HS-5 (cell line): Measurements from ENCODE around the gene CHD9.
"Not testable (repeated sequence)": the region's sequence is repeated elsewhere in the genome, so short reads cannot be mapped to it uniquely, and the experiment has no call there.

Experiments
- DNase-seq: peaks from one replicate; pipeline ENCODE4 v3.0.0-alpha.2; 2012; ENCODE audit warnings: low read depth

CHD9 gene

DNA sequence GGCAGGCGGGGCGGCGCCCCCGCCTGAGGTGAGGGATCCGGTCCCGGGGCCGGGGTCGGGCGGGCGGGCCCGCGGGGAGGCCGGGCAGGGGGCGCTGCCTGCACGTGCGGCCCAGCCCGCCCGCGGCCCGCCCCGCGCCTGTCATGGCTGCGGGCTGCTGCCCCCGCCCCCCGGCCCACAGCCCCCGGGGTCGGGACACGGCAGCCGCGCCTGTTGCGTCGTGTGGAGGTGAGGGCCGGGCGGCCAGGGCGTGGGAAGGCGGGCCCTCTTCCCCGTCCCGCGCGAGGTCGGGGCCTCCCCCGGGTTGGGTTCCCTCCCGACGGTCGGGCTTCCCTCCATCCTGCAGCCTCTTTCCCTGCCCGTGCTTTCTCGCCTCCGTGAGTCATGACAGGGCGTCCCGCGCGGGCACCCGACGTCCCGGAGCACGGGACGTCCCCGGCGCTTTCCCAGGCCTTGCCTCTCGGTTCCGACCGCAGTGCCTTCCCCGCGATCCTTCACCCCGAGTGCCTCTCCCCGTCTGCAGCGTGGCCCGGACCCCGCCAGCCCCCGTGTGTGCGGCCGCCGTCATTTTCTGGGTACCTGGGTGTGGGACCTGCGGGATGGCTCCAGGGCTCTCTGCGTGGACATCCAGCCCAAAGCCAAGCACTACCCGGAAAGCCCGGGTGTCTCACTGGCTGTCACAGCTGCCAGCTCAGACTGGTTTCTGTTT lies 76.7 kb downstream of the CHD9 start:
- DNase-seq = peak; percentile 28

DNA sequence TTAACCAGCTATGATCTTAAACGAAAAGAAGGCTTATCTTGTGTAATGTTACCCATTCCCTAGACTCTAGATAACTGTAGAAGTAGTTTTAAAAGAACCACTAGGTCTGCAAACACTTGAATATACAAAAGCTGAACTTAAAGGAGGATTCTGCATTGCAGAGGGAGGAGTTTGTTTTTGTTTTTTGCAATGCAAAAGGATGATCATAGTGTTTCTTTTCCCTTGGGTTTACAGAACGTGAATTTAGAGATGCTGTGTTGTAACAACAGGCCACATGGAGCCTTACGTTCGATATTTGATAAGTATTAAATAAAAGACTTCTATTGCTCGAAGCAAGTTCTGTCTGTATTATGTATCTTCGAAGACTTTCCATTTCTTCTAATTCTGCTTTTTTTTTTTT lies 77.6 kb downstream of the CHD9 start:
- no peak for DNase-seq

DNA sequence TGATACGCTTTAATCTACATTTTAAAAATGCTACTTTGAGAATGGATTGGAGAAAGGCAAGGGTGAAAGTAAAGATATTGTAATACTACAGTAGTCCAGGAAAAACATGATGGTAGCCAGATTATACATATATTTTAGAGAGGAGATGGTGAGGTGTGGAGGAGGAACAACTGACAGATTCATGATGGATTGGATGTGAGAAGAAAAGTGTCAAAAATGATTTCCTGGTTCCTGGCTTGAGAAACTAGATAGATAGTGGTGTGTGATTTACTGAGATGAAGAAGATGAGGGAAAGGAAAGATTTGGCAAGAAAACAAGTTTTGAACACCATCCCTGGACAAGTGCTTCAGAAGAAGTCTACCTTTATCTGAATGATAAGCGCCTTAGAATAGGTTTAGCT lies 80.5 kb downstream of the CHD9 start:
- no peak for DNase-seq

DNA sequence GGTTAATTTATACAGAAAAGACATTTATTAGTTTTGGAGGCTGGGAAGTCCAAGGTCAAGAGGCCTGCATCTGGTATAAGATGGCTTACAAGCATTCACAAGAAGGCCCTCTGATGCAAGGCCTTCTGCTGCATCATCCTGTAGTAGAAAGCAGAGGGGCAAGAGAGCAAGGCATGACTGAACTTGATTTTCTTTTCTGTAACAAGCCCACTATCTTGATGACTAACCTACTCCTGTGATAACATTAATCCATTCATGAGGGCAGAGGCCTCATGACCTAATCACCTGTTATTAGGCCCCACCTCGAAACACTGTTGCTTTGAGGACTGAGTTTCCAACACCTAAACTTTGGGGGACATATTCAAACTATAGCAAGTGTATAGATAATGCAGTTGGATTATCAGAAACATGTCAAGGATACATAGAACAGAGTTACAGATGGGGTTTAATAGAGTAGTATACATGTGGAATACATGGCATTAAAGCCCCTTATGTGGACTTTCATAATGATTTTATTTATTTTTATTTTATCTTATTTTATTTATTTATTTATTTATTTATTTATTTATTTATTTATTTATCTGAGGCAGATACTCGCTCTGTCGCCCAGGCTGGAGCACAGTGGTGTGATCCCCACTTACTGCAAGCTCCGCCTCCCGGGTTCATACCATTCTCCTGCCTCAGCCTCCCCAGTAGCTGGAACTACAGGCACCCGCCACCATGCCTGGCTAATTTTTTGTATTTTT lies 88.2 kb downstream of the CHD9 start:
- DNase-seq = no peak

DNA sequence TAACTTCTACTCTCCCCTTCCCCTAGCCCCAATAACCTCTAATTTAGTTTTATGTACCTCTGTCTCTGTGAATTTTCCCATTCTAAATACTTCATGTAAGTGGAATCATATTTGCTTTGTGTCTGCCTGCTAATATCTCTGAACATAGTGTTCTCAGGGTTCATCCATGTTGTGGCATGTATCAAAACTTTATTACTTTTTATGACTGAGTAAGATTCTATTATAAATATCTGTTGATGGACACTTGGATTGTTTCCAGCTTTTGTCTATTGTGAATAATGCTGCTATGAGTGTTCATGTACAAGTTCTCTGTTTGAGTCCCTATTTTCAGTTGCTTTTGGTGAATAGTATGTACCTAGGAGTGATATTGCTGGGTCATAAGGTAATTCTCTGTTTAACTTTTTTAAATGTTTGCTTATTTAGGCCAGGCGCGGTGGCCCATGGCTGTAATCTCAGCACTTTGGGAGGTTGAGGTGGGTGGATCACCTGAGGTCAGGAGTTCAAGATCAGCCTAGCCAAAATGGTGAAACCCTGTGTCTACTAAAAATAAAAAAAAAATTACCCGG lies 92.8 kb downstream of the CHD9 start:
- no peak for DNase-seq

DNA sequence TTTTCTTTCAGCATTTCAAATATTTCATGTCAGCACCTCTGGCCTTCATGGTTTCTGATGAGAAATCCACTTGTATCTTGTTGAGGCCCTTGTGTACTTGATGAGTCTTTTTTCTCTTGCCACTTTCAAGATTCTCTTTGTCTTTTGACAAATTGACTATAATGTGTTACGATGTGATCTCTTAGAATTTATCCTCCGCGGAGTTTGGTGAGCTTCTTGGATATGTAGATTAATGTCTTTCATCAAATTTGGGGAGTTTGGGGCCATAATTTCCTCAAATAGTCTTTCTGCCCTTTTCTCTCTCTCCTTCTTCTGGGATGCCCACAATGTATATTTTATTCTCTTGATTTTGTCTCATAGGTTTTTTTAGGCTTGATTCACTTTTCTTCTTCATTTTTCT lies 96.0 kb downstream of the CHD9 start:
- no peak for DNase-seq

DNA sequence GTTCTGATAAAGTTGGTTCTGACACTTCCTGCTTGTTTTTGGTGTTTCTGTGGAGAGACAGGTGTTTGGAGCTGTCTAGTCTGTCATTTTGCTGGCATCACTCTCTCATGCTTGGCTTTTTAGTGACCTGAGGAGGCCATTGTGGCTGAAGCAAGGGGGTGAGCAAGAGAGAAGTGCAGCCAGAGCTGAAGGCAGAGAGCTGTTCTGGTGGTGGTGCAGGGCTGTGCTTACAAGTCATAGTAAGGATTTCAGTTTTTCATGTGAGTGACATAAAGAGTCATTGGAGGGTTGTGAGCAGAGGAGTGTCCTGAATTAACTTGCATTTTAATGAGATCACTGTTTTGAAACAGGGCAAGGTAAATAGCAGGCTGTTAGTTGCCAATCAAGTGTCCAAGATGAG lies 97.5 kb downstream of the CHD9 start:
- DNase-seq = no peak

DNA sequence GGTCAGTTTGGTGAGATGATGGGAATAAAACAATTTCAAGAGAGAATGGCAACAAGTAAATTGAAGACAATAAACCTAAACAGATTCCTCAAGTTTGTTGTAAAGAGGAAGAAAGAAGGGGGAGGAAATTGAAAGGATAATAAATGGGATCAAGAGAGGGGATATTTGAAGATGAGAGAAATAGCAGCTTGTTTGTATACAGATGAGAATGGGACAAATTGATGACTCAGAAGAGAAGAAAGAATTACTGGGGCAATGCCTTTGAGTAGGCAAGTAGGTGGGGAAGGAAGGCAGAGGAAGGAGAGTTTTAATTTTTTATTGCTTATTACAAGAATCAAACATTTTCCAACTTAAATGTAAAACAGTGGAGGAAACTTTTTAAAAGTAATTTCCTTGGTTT lies 98.3 kb downstream of the CHD9 start:
- no peak for DNase-seq

DNA sequence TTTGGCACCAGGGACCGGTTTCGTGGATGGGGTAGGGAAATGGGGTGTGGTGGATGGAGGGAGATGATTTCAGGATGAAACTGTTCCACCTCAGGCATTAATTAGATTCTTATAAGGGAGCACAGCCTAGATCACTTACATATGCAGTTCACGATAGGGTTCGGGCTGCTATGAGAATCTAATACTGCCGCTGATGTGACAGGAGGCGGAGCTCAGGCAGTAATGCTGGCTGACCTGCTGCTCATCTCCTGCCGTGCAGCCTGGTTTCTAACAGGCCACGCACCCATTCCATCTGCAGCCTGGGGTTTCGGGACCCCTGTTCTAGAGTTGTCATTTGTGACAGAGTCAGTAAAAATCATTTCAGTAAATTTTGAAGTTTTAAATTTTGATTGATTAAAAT lies 99.7 kb downstream of the CHD9 start:
- no peak for DNase-seq

DNA sequence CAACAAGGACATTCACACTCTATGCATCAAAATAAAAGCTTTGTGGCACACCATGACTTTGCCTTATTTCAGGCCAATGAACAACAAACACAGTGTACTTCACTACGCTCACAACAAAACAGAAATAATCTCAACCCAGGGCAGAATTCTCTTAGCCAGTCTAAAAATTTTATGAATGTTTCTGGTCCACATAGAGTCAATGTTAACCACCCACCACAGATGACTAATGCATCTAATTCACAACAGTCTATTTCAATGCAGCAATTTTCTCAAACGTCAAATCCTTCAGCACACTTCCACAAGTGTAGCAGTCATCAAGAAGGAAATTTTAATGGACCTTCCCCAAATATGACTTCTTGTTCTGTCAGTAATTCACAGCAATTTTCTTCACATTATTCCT lies 101.7 kb downstream of the CHD9 start:
- DNase-seq = no peak

DNA sequence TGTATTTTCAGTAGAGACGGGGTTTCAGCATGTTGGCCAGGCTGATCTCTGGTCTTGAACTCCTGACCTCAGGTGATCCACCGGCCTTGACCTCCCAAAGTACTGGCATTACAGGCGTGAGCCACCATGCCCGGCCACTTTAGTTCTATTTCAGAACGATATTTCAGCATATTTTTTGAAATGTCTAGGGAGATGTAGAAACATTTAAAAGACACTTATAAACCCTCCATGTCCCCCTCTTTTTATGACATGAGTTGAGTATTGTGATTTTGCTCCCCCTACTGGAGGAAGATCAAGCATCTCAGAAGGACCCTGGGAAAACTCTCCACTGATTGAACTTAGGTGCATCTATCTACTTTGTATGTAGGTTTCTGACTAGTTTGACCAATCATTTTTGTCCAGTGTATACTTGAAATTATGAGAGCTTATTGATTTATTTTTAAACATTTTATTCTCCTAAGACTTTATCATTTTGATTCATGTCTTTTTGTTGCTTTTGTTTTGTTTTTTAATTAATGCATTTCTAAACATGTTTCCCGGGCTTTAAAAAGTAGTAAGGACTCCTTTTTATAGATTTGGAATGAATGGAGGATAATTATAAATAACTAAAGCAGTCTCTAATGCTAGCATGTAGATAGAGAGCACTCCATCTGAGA lies 105.1 kb downstream of the CHD9 start:
- peak; percentile 14 for DNase-seq

DNA sequence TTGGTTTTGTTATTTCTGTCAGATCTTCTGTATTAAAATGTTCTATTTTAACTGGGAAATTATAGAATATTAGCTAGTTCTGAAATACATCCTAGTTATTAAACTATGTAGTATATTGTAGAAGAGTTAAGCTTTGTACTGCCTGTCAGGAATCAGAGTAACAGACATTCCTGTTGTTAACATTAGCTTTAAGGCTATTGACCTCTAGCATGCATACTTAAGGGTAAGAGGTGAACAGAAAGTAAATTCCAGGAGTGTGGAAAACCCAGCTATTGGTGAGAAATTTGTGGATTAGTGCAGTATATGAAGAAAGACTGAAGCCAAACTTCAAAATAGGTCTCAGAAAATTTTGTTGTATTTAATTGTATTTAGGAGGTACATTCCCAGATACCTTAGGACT lies 111.3 kb downstream of the CHD9 start:
- no peak for DNase-seq

DNA sequence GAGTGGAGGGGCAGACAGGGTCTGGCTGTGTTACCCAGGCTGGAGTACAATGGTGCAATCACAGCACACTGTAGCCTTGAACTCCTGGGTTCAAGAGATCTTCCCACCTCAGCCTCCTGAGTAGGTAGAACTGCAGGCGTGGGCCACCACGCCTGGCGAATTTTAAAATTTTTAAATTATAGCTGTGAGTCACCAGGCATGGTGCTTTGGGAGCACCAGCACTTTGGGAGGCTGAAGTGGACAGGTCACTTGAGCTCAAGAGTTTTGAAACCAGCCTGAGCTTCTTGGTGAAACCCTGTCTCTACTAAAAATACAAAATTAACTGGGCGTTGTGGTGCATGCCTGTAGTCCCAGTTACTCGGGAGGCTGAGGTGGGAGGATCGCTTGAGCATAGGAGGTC lies 114.0 kb downstream of the CHD9 start:
- DNase-seq = no peak

DNA sequence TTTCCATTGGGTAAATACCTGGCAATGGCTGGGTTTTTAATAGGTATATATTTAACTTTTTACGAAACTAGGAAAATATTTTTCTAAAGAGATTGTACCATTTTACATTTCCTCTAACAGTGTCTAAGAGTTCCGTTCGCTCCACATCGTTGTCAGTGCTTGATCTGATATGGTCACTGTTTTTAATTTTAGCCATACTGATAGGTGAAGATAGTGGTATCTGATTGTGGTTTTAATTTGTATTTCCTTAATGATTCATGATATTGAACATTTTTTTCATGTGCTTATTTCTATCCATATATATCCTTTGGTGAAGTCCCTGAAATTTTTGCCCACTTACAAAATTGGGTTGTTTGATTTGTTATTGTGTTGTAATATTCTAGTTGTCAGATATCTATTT lies 117.7 kb downstream of the CHD9 start:
- DNase-seq = no peak

DNA sequence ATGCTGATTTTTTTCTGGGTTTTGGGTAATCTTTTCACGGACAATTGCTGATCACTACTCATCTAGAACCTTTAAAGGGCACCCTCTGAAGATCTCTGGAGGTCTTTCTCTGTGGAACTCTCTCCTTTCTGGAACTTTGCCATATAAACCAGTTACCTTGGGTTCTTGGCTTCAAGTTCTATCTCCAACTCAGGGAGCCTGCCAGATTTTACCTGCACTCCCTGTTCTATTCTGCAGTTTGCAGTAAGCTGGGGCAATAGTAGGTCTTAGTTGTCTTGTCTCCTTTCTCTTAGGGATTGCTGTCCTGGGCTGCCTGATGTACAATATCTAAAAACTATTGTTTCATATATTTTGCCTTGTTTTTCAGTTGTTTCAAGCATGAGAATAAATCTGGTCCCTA lies 120.3 kb downstream of the CHD9 start:
- DNase-seq = no peak

DNA sequence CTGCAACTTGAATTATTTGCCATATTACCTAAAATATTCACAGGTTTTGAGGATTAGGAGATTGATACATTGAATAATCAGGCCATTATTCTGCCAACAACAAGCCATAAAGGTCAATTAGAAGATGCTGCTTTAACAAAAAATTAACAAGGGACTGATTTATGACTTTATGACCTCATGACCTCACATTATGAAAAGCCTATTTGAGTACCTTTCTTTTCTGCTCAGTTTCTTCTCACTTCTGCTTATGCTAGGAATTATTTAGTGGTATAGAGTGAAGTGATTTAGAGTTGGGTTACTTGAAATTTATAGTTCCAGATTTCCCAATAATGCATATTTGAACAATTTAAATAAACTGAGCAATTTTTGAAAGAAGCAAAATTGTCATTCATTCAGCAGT lies 121.6 kb downstream of the CHD9 start:
- DNase-seq = no peak

DNA sequence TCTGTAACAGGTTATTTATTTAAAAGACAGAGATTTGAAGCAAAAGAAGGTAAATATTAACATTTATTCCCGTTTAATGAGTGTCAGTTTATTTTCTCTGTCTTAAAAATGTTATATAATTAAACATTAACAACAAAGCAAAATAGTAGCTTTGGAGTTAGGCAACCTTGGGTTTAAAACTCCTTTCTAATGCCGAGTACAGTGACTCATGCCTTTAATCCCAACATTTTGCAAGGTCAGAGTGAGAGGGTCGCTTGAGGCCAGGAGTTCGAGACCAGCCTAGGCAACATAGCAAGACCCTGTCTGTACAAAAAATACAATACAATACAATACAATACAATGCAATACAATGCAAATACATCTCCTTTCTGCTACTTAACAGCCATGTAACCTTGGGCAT lies 128.7 kb downstream of the CHD9 start:
- no peak for DNase-seq

DNA sequence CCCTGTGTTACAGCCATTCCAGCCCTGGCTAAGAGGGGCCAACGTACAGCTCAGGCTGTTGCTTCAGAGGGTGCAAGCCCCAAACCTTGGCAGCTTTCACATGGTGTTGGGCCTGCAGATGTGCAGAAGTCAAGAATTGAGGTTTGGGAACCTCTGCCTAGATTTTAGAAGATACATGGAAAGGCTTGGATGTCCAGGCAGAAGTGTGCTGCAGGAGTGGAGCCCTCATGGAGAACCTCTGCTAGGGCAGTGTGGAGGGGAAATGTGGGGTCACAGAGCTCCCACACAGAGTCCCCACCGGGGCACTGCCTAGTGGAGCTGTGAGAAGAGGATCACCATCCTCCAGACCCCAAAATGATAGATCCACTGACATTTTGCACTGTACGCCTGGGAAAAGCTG lies 130.9 kb downstream of the CHD9 start:
- not testable (repeated sequence) for DNase-seq

DNA sequence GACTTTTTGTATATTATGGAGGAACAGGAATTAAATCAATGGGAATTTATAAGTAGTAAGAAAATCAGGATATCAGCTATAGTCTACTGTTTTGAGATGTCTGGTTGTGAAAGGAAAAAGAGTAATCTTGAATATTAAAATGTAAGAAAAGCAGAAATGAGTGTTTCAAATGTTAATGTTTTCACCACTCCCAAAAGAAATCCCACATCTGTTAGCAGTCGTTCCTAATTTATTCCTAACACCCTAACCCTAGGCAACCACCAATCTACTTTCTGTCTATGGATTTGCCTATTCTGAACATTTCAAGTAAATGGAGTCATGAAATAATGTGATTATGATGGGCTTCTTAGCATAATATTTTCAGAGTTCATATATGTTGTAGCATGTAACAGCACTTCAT lies 133.0 kb downstream of the CHD9 start:
- DNase-seq = no peak

DNA sequence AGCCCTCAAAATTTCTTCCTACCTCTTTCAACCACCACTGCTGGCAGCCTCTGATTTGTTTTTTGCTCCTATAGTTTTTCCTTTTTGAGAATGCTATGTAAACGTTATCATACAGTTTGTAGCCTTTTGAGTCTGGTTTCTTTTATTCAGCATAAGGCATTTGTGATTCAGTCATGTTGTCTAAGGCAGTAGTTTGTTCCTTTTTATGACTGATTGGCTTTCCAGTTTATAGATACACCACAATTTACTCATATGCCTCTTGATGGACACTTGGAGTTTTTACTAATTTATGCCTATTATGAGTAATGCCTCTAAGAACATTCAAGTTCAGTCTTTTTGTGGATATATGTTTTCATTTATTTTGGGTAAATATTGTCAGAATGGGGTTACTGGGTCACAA lies 136.6 kb downstream of the CHD9 start:
- no peak for DNase-seq

DNA sequence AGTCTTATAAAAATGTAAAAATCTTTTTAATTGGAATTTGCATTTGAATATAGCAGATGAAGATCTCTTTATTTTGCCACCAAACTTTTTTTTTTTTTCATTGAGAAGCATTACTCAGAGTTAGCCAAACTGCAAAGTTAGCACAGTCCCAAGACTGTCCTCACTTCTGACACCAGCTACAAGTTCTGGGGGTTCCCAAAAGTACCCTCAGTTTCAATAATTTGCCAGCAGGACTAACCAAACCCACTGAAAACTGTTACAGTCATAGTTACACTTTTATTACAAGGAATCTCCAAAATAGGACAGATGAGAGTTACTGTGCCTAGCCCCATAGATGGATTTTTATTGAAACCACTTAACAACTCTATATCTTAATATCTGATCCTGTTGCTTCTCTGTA lies 144.1 kb downstream of the CHD9 start:
- no peak for DNase-seq

DNA sequence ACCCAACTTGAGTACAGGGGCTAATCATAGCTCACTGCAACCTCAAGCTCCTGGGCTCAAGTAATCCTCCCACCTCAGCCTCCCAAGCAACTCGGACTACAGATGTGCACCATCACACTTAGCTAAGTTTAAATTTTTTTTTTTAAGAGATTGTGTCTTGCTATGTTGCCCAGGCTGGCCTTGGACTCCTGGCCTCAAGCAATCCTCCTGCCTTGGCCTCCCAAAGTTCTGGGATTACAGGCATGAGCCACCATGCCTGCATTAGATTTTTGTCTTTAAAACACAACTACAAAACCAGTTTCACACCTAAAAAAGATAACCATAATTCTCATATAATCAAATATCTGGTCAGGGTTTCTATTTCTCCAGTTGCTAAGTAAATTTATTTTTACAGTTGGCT lies 147.1 kb downstream of the CHD9 start:
- no peak for DNase-seq

DNA sequence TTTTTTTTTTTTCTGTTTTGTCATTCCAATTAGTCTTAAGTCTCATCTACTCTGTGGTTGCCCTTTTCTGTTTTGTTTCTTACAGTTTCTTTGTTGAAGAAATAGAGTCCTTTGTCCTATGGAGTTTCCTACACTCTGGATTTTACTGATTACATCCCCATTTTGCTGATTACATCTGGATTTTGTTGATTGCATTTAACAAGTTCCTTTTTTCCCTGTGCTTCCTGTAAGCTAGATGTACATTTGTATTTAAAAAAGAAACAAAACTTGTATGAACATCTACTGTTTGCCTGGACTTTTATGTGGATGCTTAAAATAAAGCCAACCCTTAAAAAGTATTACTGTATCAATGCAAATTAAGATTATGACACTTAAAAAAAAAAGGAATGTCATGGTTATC lies 147.6 kb downstream of the CHD9 start:
- no peak for DNase-seq
